GM19240 (cell line): ENCODE data around the gene CNTNAP2.

Source experiments
- DNase-seq: peaks from one replicate; pipeline ENCODE4 v3.0.0; 2011; ENCODE audit warnings: low spot score; ENCODE audit not compliant: insufficient read length

Gene CNTNAP2

GRCh38 chr7:147321504-147321903 lies 1204.9 kb downstream of the CNTNAP2 start:
- DNase-seq, result no peak

GRCh38 chr7:147332988-147333387 lies 1216.4 kb downstream of the CNTNAP2 start:
- no peak for DNase-seq

GRCh38 chr7:147363101-147363500 lies 1246.5 kb downstream of the CNTNAP2 start:
- no peak for DNase-seq

- DNase-seq, result no peak
Observed at GRCh38 chr7:147376192-147376591, 1259.6 kb downstream of the CNTNAP2 start.

- no peak for DNase-seq
Observed at GRCh38 chr7:147380926-147381325, 1264.3 kb downstream of the CNTNAP2 start.

DNA sequence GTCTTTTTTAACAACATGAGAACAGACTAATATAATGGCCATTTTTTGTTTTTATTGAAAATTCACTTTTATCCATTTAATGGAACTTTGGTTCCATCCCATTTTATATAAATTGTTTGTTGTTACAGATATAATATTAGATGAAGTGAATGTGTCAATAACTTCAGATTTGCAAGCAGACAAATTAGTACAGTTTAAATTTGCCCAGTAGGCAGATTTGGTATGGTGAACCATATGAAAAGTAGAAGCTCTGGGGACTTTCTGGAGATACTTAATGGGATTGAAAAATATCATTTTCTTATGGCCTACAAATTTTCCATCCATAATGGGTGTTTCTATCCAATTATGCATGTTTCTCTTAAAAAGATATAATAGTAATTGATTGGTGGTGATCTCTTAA lies 1277.7 kb downstream of the CNTNAP2 start:
- DNase-seq, result no peak

DNA sequence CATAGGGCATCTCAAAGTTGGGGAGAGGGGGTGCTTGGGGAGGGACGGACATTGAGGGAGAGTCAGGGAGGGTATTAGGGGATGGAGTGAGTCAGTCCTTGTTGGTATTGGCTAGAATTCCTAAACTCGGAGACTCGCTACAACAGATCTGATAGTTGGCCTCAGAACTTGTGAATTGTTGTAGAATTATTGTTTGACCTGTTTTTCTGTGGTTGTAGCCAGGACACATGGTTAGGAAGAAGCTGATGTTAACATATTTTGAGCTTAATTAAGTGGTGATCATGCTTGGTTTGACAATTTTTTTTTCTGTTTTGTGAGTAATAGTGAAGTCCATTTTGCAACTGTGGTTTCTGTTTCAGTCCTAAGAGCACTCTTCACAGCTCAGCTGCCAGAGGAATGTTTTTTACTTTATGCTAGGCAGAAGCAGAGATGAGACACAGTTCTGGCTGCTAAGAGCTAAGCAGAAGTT lies 1283.7 kb downstream of the CNTNAP2 start:
- DNase-seq, result no peak

DNA sequence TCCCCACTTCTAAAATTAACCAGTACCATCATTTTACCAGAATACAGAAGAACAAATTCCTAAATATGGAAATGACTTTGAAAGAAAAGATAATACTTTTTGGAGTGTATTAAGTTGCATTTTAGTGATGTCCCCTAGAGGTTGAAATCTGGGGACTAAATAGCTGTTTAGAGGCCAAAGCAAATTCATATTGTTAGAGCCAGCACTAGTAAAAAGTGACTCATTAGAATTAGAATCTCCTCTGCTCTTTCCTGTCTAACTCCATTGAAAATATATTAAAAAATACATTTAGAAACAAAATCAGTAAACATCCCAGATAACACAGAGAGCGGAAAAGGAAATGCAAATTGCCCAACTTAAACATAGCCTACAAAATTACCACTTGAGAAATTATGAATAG lies 1284.3 kb downstream of the CNTNAP2 start:
- no peak for DNase-seq

GRCh38 chr7:147405621-147406020 lies 1289.0 kb downstream of the CNTNAP2 start:
- no peak for DNase-seq

DNA sequence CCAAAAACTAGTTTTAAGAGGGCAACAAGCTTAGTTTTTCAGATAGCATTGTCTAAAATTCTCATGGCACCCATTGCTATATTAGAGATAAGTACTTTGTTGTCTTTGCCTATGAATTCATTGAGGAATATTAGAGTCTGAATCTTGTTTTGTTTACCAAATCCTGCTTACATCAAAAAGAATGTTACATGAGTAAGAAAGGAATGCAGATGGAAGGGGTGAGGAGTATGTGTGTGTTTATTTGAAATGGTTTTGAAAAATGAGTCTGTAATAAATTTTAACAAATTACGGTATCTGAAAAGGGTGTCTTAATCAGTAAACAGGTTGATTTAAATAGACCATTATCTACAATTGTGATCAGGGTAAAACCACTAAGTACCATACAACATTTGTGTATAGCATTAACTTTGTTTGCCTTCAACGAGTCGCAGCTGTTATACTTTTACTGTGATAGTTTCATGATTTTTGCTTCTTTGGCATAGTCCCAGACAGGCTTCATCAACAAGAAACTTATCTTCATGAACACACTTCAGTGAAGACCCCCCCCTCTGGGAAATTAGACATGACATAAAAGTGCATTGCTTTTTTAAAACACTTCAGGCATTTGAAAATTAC lies 1290.0 kb downstream of the CNTNAP2 start:
- no peak for DNase-seq

DNA sequence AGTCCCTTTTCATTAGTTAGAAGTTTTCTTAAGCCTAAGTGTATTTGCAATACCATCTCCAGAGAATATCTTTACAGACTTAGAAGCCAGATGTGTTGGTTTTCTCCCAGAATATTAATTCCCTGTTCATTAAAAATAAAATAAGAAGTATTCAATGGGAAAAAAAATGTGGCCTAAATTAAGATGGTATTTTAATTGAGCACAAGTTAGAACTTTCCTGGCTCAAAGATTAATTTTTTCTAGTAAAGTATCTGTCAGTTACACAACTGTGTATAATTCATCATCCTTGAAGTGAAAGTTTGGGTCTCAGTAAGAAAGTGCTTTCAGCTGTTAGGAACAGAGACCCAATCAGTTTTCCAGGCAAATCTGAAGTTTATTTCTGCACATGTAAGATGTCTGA lies 1294.5 kb downstream of the CNTNAP2 start:
- no peak for DNase-seq

- no peak for DNase-seq
Observed at GRCh38 chr7:147412109-147412508, 1295.5 kb downstream of the CNTNAP2 start.

DNA sequence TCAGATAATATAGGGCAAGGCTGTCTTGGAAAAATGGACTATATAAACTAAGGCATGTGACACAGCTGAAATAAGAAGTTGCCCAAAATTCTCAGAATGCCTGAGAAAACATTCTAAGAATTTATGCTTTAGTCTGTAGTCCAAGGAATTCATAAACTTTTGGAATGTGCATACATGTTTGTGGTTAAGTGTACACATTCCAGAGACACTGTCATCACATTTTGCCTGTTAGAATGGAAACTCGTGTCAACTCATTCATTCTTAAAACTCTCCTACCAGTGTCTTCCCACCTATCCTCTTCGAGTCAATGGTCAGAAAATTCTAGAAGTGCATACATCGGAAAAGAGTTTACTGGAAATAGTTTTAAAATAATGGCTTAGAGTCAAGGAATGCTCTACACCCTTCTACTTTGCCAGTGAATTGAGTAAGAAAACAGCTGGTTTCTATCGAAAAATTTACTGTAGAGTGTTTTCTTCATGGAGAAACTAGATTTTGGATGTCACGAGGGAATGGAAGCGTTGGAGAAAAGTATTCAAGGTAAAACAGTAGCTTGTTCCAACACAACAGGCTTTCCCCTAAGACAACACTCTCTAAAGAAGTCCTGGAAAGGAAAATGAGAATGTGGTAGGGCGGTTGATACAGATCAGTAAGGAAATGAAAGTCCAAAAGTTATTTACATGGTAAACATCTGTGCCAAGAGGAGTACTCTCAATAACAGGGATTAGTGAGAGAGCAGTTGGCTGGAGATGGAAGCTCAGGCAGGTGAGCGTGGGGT lies 1296.4 kb downstream of the CNTNAP2 start:
- no peak for DNase-seq

DNA sequence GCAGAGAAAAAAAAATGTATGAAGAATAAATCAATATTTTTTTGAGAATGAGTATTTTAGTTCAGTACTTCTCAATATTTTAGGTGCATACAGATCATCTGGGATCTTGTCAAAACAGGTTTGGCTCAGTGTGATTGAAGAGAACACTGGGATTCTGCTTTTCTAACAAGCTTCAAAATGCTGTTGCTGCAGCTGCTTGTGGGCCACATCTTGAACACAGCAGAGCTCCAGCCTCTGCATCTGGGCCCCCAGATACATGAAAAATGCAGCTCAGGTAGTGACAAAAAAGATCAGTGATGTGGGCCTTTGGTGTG lies 1296.9 kb downstream of the CNTNAP2 start:
- no peak for DNase-seq

- no peak for DNase-seq
Observed at GRCh38 chr7:147415991-147416390, 1299.4 kb downstream of the CNTNAP2 start.

DNA sequence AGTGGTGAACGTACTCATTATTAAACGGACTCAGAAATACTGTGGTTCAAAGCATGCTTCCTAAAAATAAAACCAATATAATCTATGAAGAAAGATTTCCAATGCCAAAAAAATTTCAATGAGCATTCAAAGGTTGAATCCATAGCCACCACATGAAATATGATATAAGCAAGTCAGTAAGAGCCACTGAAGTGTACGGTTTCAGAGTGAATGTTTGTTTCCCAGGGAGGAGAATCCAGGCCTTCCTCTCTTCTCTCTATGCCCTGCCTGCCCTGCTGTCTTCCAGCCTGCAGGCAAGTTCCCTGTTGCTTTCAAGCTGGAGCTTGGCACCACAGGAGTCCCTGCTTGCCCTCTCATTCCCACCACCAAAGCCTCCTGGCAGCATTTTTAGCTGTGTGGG lies 1302.4 kb downstream of the CNTNAP2 start:
- DNase-seq, result no peak

- DNase-seq, result no peak
Observed at GRCh38 chr7:147423875-147424274, 1307.3 kb downstream of the CNTNAP2 start.

GRCh38 chr7:147428075-147428474 lies 1311.5 kb downstream of the CNTNAP2 start:
- no peak for DNase-seq

DNA sequence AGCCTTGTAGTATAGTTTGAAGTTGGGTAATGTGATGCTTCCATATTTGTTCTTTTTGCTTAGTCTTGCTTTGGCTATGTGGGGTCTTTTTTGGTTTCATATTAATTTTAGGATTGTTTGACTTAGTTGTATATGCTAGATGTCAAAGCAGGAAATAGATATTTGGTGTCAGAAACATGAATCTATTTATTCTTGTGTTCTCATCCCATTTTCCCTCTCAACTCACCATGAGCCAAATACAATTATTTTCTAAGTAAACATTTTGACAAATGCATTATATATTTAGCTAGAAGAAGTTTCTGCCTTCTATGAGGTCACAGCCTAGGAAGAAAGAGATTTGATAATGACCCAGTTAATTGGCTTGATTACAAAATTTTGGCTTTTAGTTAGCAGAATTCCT lies 1313.4 kb downstream of the CNTNAP2 start:
- DNase-seq, result no peak

GRCh38 chr7:147432079-147432478 lies 1315.5 kb downstream of the CNTNAP2 start:
- no peak for DNase-seq

DNA sequence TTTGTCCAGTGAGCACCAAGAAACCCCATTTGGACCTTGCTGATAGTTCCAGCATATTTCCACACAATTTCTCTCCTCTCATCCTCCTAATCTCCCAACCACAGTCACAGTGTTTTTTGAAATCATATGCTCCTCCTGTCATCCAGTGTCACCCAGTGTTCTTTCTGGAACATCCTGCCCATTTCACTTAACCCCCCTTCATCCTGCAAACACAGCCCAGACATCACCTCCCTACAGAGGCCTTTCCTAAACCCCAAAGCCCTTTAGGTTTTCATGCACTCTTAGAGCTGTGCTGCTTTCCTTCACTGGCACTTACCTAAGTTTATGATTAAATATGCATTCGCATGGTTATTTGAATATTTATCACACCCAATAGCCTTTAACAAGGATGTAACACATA lies 1316.0 kb downstream of the CNTNAP2 start:
- DNase-seq, result no peak

- DNase-seq, result no peak
Observed at GRCh38 chr7:147436718-147437117, 1320.1 kb downstream of the CNTNAP2 start.

GRCh38 chr7:147438216-147438615 lies 1321.6 kb downstream of the CNTNAP2 start:
- no peak for DNase-seq
